Loucy (cell line): ENCODE results near the gene KDM6B.
A peak's percentile ranks its signal among the peaks of the same experiment; 100 is the strongest.

ENCODE experiments used
- H2AFZ ChIP-seq: fragments of 200-600 bp; sonication (generic); 2 replicates; pipeline ENCODE4 v1.6.0; 2016; ENCODE audit warnings: antibody characterized with exemption, mild to moderate bottlenecking, low read length, moderate library complexity
- H3F3A ChIP-seq: fragments of 200-600 bp; 2 replicates; pipeline ENCODE4 v1.6.0; 2016; ENCODE audit warnings: antibody characterized with exemption, low read depth, mild to moderate bottlenecking
- H3K27me3 ChIP-seq: fragments of 200-600 bp; sonication (generic); 2 replicates; pipeline ENCODE4 v1.6.1; 2014; ENCODE audit warnings: low read length, mild to moderate bottlenecking; ENCODE audit not compliant: insufficient read depth, poor library complexity, severe bottlenecking
- H3K36me3 ChIP-seq: fragments of 200-600 bp; sonication (generic); 2 replicates; pipeline ENCODE4 v1.6.1; 2016; ENCODE audit warnings: low read length; ENCODE audit not compliant: insufficient read depth
- H3K4me1 ChIP-seq: fragments of 200-600 bp; sonication (generic); 2 replicates; pipeline ENCODE4 v1.5.1; 2014; ENCODE audit warnings: low read length, mild to moderate bottlenecking; ENCODE audit not compliant: insufficient read depth, poor library complexity, severe bottlenecking
- H3K4me2 ChIP-seq: fragments of 200-600 bp; sonication (generic); 2 replicates; pipeline ENCODE4 v1.6.0; 2014; ENCODE audit warnings: antibody characterized with exemption, low read length, low read depth, mild to moderate bottlenecking; ENCODE audit not compliant: poor library complexity, severe bottlenecking
- H3K4me3 ChIP-seq: fragments of 200-600 bp; sonication (generic); 2 replicates; pipeline ENCODE4 v1.5.1; 2014; ENCODE audit warnings: low read length, mild to moderate bottlenecking, mixed read lengths; ENCODE audit not compliant: poor library complexity, severe bottlenecking
- H3K79me2 ChIP-seq: fragments of 200-600 bp; sonication (generic); 2 replicates; pipeline ENCODE4 v1.6.1; 2014; ENCODE audit warnings: low read length; ENCODE audit not compliant: insufficient read depth
- H3K9ac ChIP-seq: fragments of 200-600 bp; sonication (generic); 2 replicates; pipeline ENCODE4 v1.6.0; 2014; ENCODE audit warnings: mild to moderate bottlenecking, low read depth, low read length, moderate library complexity; ENCODE audit not compliant: poor library complexity, severe bottlenecking
- H3K9me2 ChIP-seq: fragments of 200-600 bp; sonication (generic); replicated peaks from 2 replicates; pipeline ENCODE4 v1.6.1; 2016; ENCODE audit warnings: low read depth, low read length, mixed read lengths
- H3K9me3 ChIP-seq: fragments of 200-600 bp; sonication (generic); 2 replicates; pipeline ENCODE4 v1.6.1; 2014; ENCODE audit warnings: mild to moderate bottlenecking, antibody characterized with exemption, low read length, low read depth; ENCODE audit not compliant: insufficient read depth
- H4K20me1 ChIP-seq: fragments of 200-600 bp; sonication (generic); 2 replicates; pipeline ENCODE4 v1.6.0; 2014; ENCODE audit warnings: antibody characterized with exemption, low read length, mild to moderate bottlenecking; ENCODE audit not compliant: insufficient read depth, poor library complexity, severe bottlenecking
- EZH2phosphoT487 ChIP-seq: fragments of 200-600 bp; IDR thresholded peaks from 2 replicates; pipeline ENCODE4 v1.6.1; 2018; ENCODE audit warnings: antibody characterized with exemption, mild to moderate bottlenecking, moderate library complexity, borderline replicate concordance
- TF ChIP-seq, protein P1 (sequence below): fragments of 200-600 bp; sonication (generic); conservative IDR thresholded peaks from 2 replicates; pipeline ENCODE4 v1.5.1; 2014; ENCODE audit warnings: mild to moderate bottlenecking, antibody characterized with exemption, low read length

Gene KDM6B

GRCh38 chr17:7834542-7834956, 532 bp downstream of the KDM6B start:
- no peaks in the 10 kb centered on the region for H3K9me2 ChIP-seq
- H3K36me3 ChIP-seq = no peaks in the 10 kb centered on the region
- peaks cover 28% of the 10 kb centered on the region; the same call in 1 of the 2 replicates for H3K79me2 ChIP-seq
- peak overlapping the region; percentile 94 for H3K4me2 ChIP-seq
- H3K4me3 ChIP-seq = peak overlapping the region; percentile 98
- peaks cover 15% of the 10 kb centered on the region; the same call in 1 of the 2 replicates for H3F3A ChIP-seq
- H3K9me3 ChIP-seq = no peaks in the 10 kb centered on the region
- peaks cover 11% of the 10 kb centered on the region for H4K20me1 ChIP-seq
- H3K9ac ChIP-seq = peak overlapping the region; percentile 61
- no peaks in the 10 kb centered on the region for H3K27me3 ChIP-seq
- H2AFZ ChIP-seq = peak overlapping the region; percentile 93
- TF ChIP-seq, protein P1, sequence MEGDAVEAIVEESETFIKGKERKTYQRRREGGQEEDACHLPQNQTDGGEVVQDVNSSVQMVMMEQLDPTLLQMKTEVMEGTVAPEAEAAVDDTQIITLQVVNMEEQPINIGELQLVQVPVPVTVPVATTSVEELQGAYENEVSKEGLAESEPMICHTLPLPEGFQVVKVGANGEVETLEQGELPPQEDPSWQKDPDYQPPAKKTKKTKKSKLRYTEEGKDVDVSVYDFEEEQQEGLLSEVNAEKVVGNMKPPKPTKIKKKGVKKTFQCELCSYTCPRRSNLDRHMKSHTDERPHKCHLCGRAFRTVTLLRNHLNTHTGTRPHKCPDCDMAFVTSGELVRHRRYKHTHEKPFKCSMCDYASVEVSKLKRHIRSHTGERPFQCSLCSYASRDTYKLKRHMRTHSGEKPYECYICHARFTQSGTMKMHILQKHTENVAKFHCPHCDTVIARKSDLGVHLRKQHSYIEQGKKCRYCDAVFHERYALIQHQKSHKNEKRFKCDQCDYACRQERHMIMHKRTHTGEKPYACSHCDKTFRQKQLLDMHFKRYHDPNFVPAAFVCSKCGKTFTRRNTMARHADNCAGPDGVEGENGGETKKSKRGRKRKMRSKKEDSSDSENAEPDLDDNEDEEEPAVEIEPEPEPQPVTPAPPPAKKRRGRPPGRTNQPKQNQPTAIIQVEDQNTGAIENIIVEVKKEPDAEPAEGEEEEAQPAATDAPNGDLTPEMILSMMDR = no peak
- TF ChIP-seq EZH2phosphoT487 = no peak
- H3K4me1 ChIP-seq = peaks cover 37% of the 10 kb centered on the region

- H3K9ac ChIP-seq = peak overlapping the region; percentile 90
- no peaks in the 10 kb centered on the region for H3K9me2 ChIP-seq
- H3K79me2 ChIP-seq = peaks cover 35% of the 10 kb centered on the region; the same call in 1 of the 2 replicates
- peak overlapping the region; percentile 98 for H3K4me3 ChIP-seq
- peak overlapping the region; percentile 94 for H3K4me2 ChIP-seq
- H2AFZ ChIP-seq = peak overlapping the region; percentile 91
- no peaks in the 10 kb centered on the region for H3K9me3 ChIP-seq
- H4K20me1 ChIP-seq = peaks cover 18% of the 10 kb centered on the region
- no peaks in the 10 kb centered on the region for H3K27me3 ChIP-seq
- H3K4me1 ChIP-seq = peaks cover 43% of the 10 kb centered on the region
- no peaks in the 10 kb centered on the region for H3K36me3 ChIP-seq
- H3F3A ChIP-seq = peaks cover 15% of the 10 kb centered on the region; the same call in 1 of the 2 replicates
- TF ChIP-seq EZH2phosphoT487 = no peak
- TF ChIP-seq, protein P1 = peak; percentile 84
Measured at GRCh38 chr17:7834957-7835813, 1.2 kb downstream of the KDM6B start.

DNA sequence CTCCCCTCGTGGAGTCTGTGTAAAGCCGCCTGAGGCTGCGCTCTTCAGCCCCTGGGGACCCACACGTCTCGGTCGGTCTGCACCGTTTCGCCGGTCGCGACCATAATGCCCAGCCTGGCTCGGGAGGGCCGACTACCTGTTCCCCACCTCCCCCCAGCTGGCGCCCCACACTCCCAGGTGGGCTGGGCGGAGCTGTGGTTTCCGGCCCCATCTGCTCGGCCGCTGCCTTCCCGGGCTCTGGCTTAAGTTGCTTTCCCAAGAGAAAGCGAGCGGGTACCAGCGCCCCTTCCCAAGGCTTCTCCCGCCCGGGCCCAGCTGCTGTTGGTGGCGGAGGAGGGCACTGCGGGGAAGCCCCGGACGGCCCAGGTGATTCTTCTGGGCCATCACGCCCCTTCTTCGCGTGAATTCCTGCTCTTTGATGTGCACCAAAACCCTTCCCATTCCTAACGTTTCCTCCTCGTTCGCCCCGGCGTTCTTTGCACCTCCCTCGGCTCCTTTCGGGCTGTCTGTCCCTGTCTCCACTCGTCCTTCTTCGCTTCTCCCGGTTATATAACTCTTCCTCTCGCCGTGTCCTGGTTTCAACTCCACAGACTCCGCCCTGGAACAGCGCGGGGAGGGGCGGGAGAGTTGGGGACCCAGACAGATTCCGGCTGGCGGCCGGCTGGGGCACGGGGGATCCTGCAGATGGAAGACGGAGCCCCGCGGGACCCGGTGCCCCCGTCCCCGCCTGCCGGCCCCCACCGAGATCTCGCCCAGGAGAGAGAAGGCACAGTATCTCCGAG, 2.0 kb downstream of the KDM6B start:
- H4K20me1 ChIP-seq = peaks cover 26% of the 10 kb centered on the region
- no peaks in the 10 kb centered on the region for H3K27me3 ChIP-seq
- TF ChIP-seq, protein P1 = no peak
- no peak for TF ChIP-seq EZH2phosphoT487
- peaks cover 43% of the 10 kb centered on the region; the same call in 1 of the 2 replicates for H3K79me2 ChIP-seq
- no peaks in the 10 kb centered on the region for H3K9me2 ChIP-seq
- H3K9ac ChIP-seq = peak overlapping the region; percentile 90
- H2AFZ ChIP-seq = peak overlapping the region; percentile 83
- peaks cover 51% of the 10 kb centered on the region for H3K4me1 ChIP-seq
- H3K4me3 ChIP-seq = peak overlapping the region; percentile 98
- H3F3A ChIP-seq = peaks cover 15% of the 10 kb centered on the region; the same call in 1 of the 2 replicates
- H3K9me3 ChIP-seq = no peaks in the 10 kb centered on the region
- H3K4me2 ChIP-seq = peak overlapping the region; percentile 94
- no peaks in the 10 kb centered on the region for H3K36me3 ChIP-seq
